Head of caudate nucleus (tissue), 42 donors: ENCODE measurements around the gene FAM181B.
"Not testable (repeated sequence)": the region's sequence is repeated elsewhere in the genome, so short reads cannot be mapped to it uniquely, and the experiment has no call there.

Experiments used
- DNase-seq, 42 donors: peaks; one replicate each; pipeline versions ENCODE4 v3.0.0 to v3.0.0-alpha.2; 2020 to 2021; ENCODE audit warnings: mixed read lengths in 7 of 42
- intact Hi-C: fragments of 100-400 bp; cut with DNase I; formaldehyde crosslinking; loops from one replicate; pipeline ENCODE4 v1.15.0; 2022

FAM181B gene

GRCh38 chr11:82701847-82702520 is 31.7 kb downstream of the FAM181B start:
- DNase-seq: peak in 30 of 42 donors; percentile 21 to 82 (median 52)
- intact Hi-C loops: no loop called here

GRCh38 chr11:82698576-82699352 is 34.9 kb downstream of the FAM181B start:
- intact Hi-C loops: loop anchor here (5.0 kb wide), 1 partner anchor 1051 kb away; no protein-coding TSS in a partner anchor
- DNase-seq: no peak

- intact Hi-C loops: no loop called here
- no peak for DNase-seq
These were observed 40.7 kb downstream of the FAM181B start for GRCh38 chr11:82692981-82693380.

GRCh38 chr11:82689347-82689746 is 44.3 kb downstream of the FAM181B start:
- peak in 1 of 42 donors; percentile 12 for DNase-seq
- intact Hi-C loops: not testable (repeated sequence)

- intact Hi-C loops: no loop called here
- no peak for DNase-seq
These were observed 47.5 kb downstream of the FAM181B start for GRCh38 chr11:82686211-82686610.

GRCh38 chr11:82683029-82683428 is 50.6 kb downstream of the FAM181B start:
- DNase-seq: no peak
- intact Hi-C loops: no loop called here

- intact Hi-C loops: no loop called here
- peak in 12 of 42 donors; percentile 6 to 71 (median 32) for DNase-seq
These were observed 51.5 kb downstream of the FAM181B start for GRCh38 chr11:82682003-82682751.

GRCh38 chr11:82680252-82680651 is 53.4 kb downstream of the FAM181B start:
- intact Hi-C loops: no loop called here
- DNase-seq: no peak
